Panc1 (cell line): ENCODE measurements around the gene ADSL. TPM values are rescaled to one million over a fixed set of nuclear protein-coding genes. Genes with fewer than 3 reads are reported as not detected.

Experiments used
- ATAC-seq: fragments of 200-7000 bp; cut with Tn5 transposase; 2 replicates; pipeline ENCODE4 v1.9.1; 2020; ENCODE audit warnings: mild to moderate bottlenecking, moderate library complexity
- BruUV-seq: library from RNA; stranded (reverse); fragments of 400-500 nt; replicated peaks from 2 replicates; lab custom pipeline; 2021; lab: Mats Ljungman, UMichigan
- CTCF ChIA-PET: fragments of 300-600 bp; sonication (Branson Sonifier 250); formaldehyde crosslinking; loops from one replicate; lab custom pipeline; 2022; ENCODE audit warnings: antibody characterized with exemption; lab: Charles Lee
- POLR2A ChIA-PET: fragments of 300-600 bp; sonication (Branson Sonifier 250); formaldehyde crosslinking; loops from one replicate; lab custom pipeline; 2022; ENCODE audit warnings: antibody characterized with exemption; lab: Charles Lee
- DNase-seq: peaks from one replicate; pipeline ENCODE4 v3.0.0-alpha.2; 2010; ENCODE audit warnings: low read depth, low spot score
- H3K27ac ChIP-seq: 2 replicates; pipeline ENCODE4 v1.5.1; 2011; ENCODE audit warnings: mild to moderate bottlenecking, low read length, inconsistent platforms
- H3K27me3 ChIP-seq: fragments of 200-500 bp; sonication (Bioruptor generic); 2 replicates; pipeline ENCODE4 v1.6.0; 2014; ENCODE audit warnings: low read length, inconsistent platforms; ENCODE audit not compliant: control insufficient read depth, insufficient read depth
- H3K36me3 ChIP-seq: fragments of 200-500 bp; sonication (Bioruptor generic); 2 replicates; pipeline ENCODE4 v1.5.1; 2014; ENCODE audit warnings: inconsistent platforms, mild to moderate bottlenecking, low read length, moderate library complexity; ENCODE audit not compliant: control insufficient read depth, insufficient read depth
- H3K4me1 ChIP-seq: 2 replicates; pipeline ENCODE4 v1.5.1; 2011; ENCODE audit warnings: inconsistent platforms, mild to moderate bottlenecking, low read length, moderate library complexity; ENCODE audit not compliant: control insufficient read depth, insufficient read depth
- H3K4me3 ChIP-seq, 2 experiments: 2 replicates each; pipeline ENCODE4 v1.5.1; 2011 to 2012; ENCODE audit warnings: low read depth in 2 of 2, low read length in 2 of 2, mild to moderate bottlenecking in 2 of 2, inconsistent platforms in 1 of 2, moderate library complexity in 1 of 2
- H3K9me3 ChIP-seq: fragments of 200-500 bp; sonication (Bioruptor generic); 2 replicates; pipeline ENCODE4 v1.5.1; 2014; ENCODE audit warnings: low read depth, mild to moderate bottlenecking, inconsistent platforms, low read length, moderate library complexity; ENCODE audit not compliant: control insufficient read depth, insufficient read depth
- CTCF ChIP-seq: fragments of 450-650 bp; IDR thresholded peaks from 2 replicates; pipeline ENCODE4 v1.5.1; 2017; ENCODE audit warnings: mild to moderate bottlenecking
- POLR2AphosphoS5 ChIP-seq: IDR thresholded peaks from 2 replicates; pipeline ENCODE4 v1.6.1; 2012; ENCODE audit warnings: mild to moderate bottlenecking, low read depth, low read length, moderate library complexity
- REST ChIP-seq, 2 experiments: IDR thresholded peaks; 2 replicates each; pipeline ENCODE4 v1.6.1; 2011 to 2012; ENCODE audit warnings: low read depth in 2 of 2, control low read depth in 1 of 2, low read length in 1 of 2, mild to moderate bottlenecking in 1 of 2, moderate library complexity in 1 of 2; ENCODE audit not compliant: insufficient read depth in 1 of 2
- SIN3A ChIP-seq: IDR thresholded peaks from 2 replicates; pipeline ENCODE4 v1.6.1; 2012; ENCODE audit warnings: low read depth, mild to moderate bottlenecking, low read length, moderate library complexity, borderline replicate concordance; ENCODE audit not compliant: insufficient read depth
- TCF7L2 ChIP-seq: IDR thresholded peaks from 2 replicates; pipeline ENCODE4 v1.6.1; 2011; ENCODE audit warnings: mild to moderate bottlenecking, low read depth, low read length, inconsistent platforms
- in situ Hi-C: cut with HindIII; loops from 2 replicates; pipeline ENCODE4 v1.10.0; 2016; ENCODE audit warnings: low sequenced_read_pairs, low pct_unique_long_range_greater_than_20kb
- intact Hi-C: fragments of 100-400 bp; cut with micrococcal nuclease; formaldehyde crosslinking; loops from one replicate; pipeline ENCODE4 v1.10.0; 2022; ENCODE audit not compliant: unreplicated experiment
- total RNA-seq: library from RNA; stranded (reverse); gene quantifications from one replicate; pipeline ENCODE4 v1.2.1, GENCODE V29; 2021; ENCODE audit not compliant: unreplicated experiment

Gene ADSL
- total RNA-seq, 1 experiment from 2014 or later: 107 TPM

GRCh38 chr22:40340044-40340443, 6.3 kb upstream of the ADSL start:
- CTCF ChIA-PET: no interaction called here
- DNase-seq (no peak), ATAC-seq (no peak)
- Histone ChIP-seq H3K9me3 (no peaks in the 10 kb centered on the region), H3K4me3 (no peak overlapping the region), H3K27me3 (no peaks in the 10 kb centered on the region), H3K27ac (no peak overlapping the region), H3K4me1 (no peaks in the 10 kb centered on the region), H3K36me3 (no peaks in the 10 kb centered on the region)
- TF ChIP-seq POLR2AphosphoS5: no peak
- no peak for TF ChIP-seq CTCF
- TF ChIP-seq SIN3A: no peak
- TF ChIP-seq REST (IDR thresholded peaks at IDR 0.05; ENCODE audit: insufficient read depth in 1 of 2, low read depth in 2 of 2, low read length in 1 of 2): no peak
- TF ChIP-seq TCF7L2: no peak
- in situ Hi-C loops: no loop called here
- POLR2A ChIA-PET: no interaction called here
- no TSS peak for BruUV-seq
- intact Hi-C loops: no loop called here

- no peaks in the 10 kb centered on the region for H3K4me1 ChIP-seq
- no peaks in the 10 kb centered on the region for H3K9me3 ChIP-seq
- BruUV-seq: no TSS peak
- no peak overlapping the region for H3K4me3 ChIP-seq
- CTCF ChIA-PET: no interaction called here
- ATAC-seq: no peak
- DNase-seq: no peak
- no peaks in the 10 kb centered on the region; the same call in 1 of the 2 replicates for H3K36me3 ChIP-seq
- H3K27me3 ChIP-seq: no peaks in the 10 kb centered on the region
- POLR2A ChIA-PET: interaction anchor here (0.7 kb wide), 1 partner anchor 49 kb away, joined by 8 read pairs; no protein-coding TSS in a partner anchor
- in situ Hi-C loops: no loop called here
- H3K27ac ChIP-seq: no peak overlapping the region
- intact Hi-C loops: no loop called here
- no peak for TF ChIP-seq SIN3A
- no peak for TF ChIP-seq REST (IDR thresholded peaks at IDR 0.05; ENCODE audit: insufficient read depth in 1 of 2, low read depth in 2 of 2, low read length in 1 of 2)
These were observed 4.7 kb upstream of the ADSL start for GRCh38 chr22:40341604-40342003.
